H9 (cell line): Measurements from ENCODE around the gene NCOA1. TPM values are rescaled to one million over a fixed set of nuclear protein-coding genes. Genes with fewer than 3 reads are reported as not detected.
A peak's percentile ranks its signal among the peaks of the same experiment; 100 is the strongest.
"Not testable (repeated sequence)": the region's sequence is repeated elsewhere in the genome, so short reads cannot be mapped to it uniquely, and the experiment has no call there.

ENCODE experiments used
- DNase-seq: peaks from one replicate; pipeline ENCODE4 v3.0.0-alpha.2; 2017
- H2AFZ ChIP-seq: one replicate; pipeline ENCODE4 v1.6.1; 2013; ENCODE audit warnings: mild to moderate bottlenecking, low read length, control low read depth, moderate library complexity
- H2AK5ac ChIP-seq: 2 replicates; pipeline ENCODE4 v1.6.1; 2013; ENCODE audit warnings: low read length, control low read depth, mixed read lengths; ENCODE audit not compliant: insufficient read length
- H2BK120ac ChIP-seq: one replicate; pipeline ENCODE4 v1.6.1; 2013; ENCODE audit warnings: low read depth, mild to moderate bottlenecking, low read length, control low read depth, inconsistent platforms; ENCODE audit not compliant: poor library complexity, severe bottlenecking
- H2BK12ac ChIP-seq: 2 replicates; pipeline ENCODE4 v1.6.1; 2013; ENCODE audit warnings: low read length, control low read depth, mixed read lengths, low read depth; ENCODE audit not compliant: insufficient read length
- H2BK15ac ChIP-seq: 2 replicates; pipeline ENCODE4 v1.6.1; 2013; ENCODE audit warnings: low read depth, low read length, control low read depth
- H2BK20ac ChIP-seq: one replicate; pipeline ENCODE4 v1.6.1; 2013; ENCODE audit warnings: low read depth, mild to moderate bottlenecking, low read length, control low read depth, inconsistent platforms; ENCODE audit not compliant: poor library complexity, severe bottlenecking
- H2BK5ac ChIP-seq: 2 replicates; pipeline ENCODE4 v1.6.1; 2013; ENCODE audit warnings: low read length, control low read depth, mixed read lengths; ENCODE audit not compliant: insufficient read length
- H3K14ac ChIP-seq: 2 replicates; pipeline ENCODE4 v1.6.1; 2013; ENCODE audit warnings: low read length, control low read depth; ENCODE audit not compliant: insufficient read depth
- H3K18ac ChIP-seq: 2 replicates; pipeline ENCODE4 v1.6.1; 2013; ENCODE audit warnings: low read depth, mild to moderate bottlenecking, mixed read lengths, low read length, control low read depth; ENCODE audit not compliant: insufficient read length
- H3K23ac ChIP-seq: 2 replicates; pipeline ENCODE4 v1.6.1; 2013; ENCODE audit warnings: low read length, control low read depth, mixed read lengths, low read depth; ENCODE audit not compliant: insufficient read length
- H3K23me2 ChIP-seq: 2 replicates; pipeline ENCODE4 v1.6.1; 2013; ENCODE audit warnings: low read depth, mild to moderate bottlenecking, mixed read lengths, low read length, control low read depth; ENCODE audit not compliant: insufficient read length, poor library complexity, severe bottlenecking
- H3K27ac ChIP-seq: 2 replicates; pipeline ENCODE4 v1.5.1; 2013; ENCODE audit warnings: low read length, control low read depth, mixed read lengths, low read depth; ENCODE audit not compliant: insufficient read length
- H3K27me3 ChIP-seq: 2 replicates; pipeline ENCODE4 v1.6.1; 2013; ENCODE audit warnings: low read length, control low read depth, inconsistent platforms; ENCODE audit not compliant: insufficient read depth
- H3K4ac ChIP-seq: 2 replicates; pipeline ENCODE4 v1.6.1; 2013; ENCODE audit warnings: low read depth, mild to moderate bottlenecking, control low read depth, inconsistent platforms, low read length, moderate library complexity
- H3K4me1 ChIP-seq: 2 replicates; pipeline ENCODE4 v1.6.1; 2013; ENCODE audit warnings: low read length, control low read depth, inconsistent platforms; ENCODE audit not compliant: insufficient read depth
- H3K4me2 ChIP-seq: 2 replicates; pipeline ENCODE4 v1.6.1; 2013; ENCODE audit warnings: low read length, control low read depth, mixed read lengths; ENCODE audit not compliant: insufficient read length, insufficient read depth
- H3K56ac ChIP-seq: 2 replicates; pipeline ENCODE4 v1.6.1; 2013; ENCODE audit warnings: low read depth, mild to moderate bottlenecking, mixed read lengths, low read length, control low read depth; ENCODE audit not compliant: insufficient read length
- H3K79me1 ChIP-seq: 2 replicates; pipeline ENCODE4 v1.6.1; 2013; ENCODE audit warnings: low read depth, mild to moderate bottlenecking, moderate library complexity, low read length, control low read depth, inconsistent platforms; ENCODE audit not compliant: insufficient read depth, poor library complexity, severe bottlenecking
- H3K79me2 ChIP-seq: 2 replicates; pipeline ENCODE4 v1.6.1; 2013; ENCODE audit warnings: low read length, control low read depth, inconsistent platforms; ENCODE audit not compliant: insufficient read depth
- H3K9ac ChIP-seq: 2 replicates; pipeline ENCODE4 v1.6.1; 2013; ENCODE audit warnings: low read length, control low read depth, mixed read lengths; ENCODE audit not compliant: insufficient read length; ENCODE audit errors: extremely low read depth
- H3K9me3 ChIP-seq: one replicate; pipeline ENCODE4 v1.6.1; 2013; ENCODE audit warnings: low read depth, low read length, inconsistent platforms; ENCODE audit not compliant: control insufficient read depth
- H3T11ph ChIP-seq: one replicate; pipeline ENCODE4 v1.6.1; 2013; ENCODE audit warnings: mild to moderate bottlenecking, low read length, control low read depth, inconsistent platforms
- H4K20me1 ChIP-seq: one replicate; pipeline ENCODE4 v1.6.1; 2013; ENCODE audit not compliant: control insufficient read depth, insufficient read length, insufficient read depth
- H4K5ac ChIP-seq: 2 replicates; pipeline ENCODE4 v1.6.1; 2013; ENCODE audit warnings: low read depth, mild to moderate bottlenecking, mixed read lengths, low read length, control low read depth; ENCODE audit not compliant: insufficient read length
- H4K8ac ChIP-seq: replicated peaks from 2 replicates; pipeline ENCODE4 v1.6.1; 2013; ENCODE audit warnings: low read length, control low read depth, mixed read lengths, low read depth; ENCODE audit not compliant: insufficient read length
- H4K91ac ChIP-seq: 2 replicates; pipeline ENCODE4 v1.6.1; 2013; ENCODE audit warnings: low read depth, mild to moderate bottlenecking, moderate library complexity, mixed read lengths, low read length, control low read depth; ENCODE audit not compliant: insufficient read length
- H3K27ac Mint-ChIP-seq, 3 experiments: 2 replicates in 2 of 3; 3 replicates in 1 of 3; pipeline ENCODE4 v1.8.0; 2020 to 2021; ENCODE audit warnings: mixed read lengths in 3 of 3, mild to moderate bottlenecking in 1 of 3, moderate library complexity in 1 of 3
- H3K27me3 Mint-ChIP-seq: 2 replicates; pipeline ENCODE4 v1.8.0; 2021; ENCODE audit warnings: low read depth, mild to moderate bottlenecking, moderate library complexity, mixed read lengths
- H3K36me3 Mint-ChIP-seq, 3 experiments: 2 replicates in 2 of 3; 3 replicates in 1 of 3; pipeline ENCODE4 v1.8.0; 2020 to 2021; ENCODE audit warnings: low read depth in 3 of 3, mixed read lengths in 3 of 3; ENCODE audit not compliant: insufficient read depth in 1 of 3
- H3K4me1 Mint-ChIP-seq, 2 experiments: 2 replicates each; pipeline ENCODE4 v1.8.0; 2020; ENCODE audit warnings: mixed read lengths in 2 of 2
- H3K4me3 Mint-ChIP-seq, 2 experiments: 2 replicates in 1 of 2; 3 replicates in 1 of 2; pipeline ENCODE4 v1.8.0; 2020 to 2021; ENCODE audit warnings: mild to moderate bottlenecking in 2 of 2, mixed read lengths in 2 of 2, moderate library complexity in 1 of 2
- H3K9me3 Mint-ChIP-seq, 2 experiments: 2 replicates in 1 of 2; 3 replicates in 1 of 2; pipeline ENCODE4 v1.8.0; 2020; ENCODE audit warnings: mild to moderate bottlenecking in 2 of 2, mixed read lengths in 2 of 2, moderate library complexity in 1 of 2
- WGBS: extraction: QIAGEN DNeasy Blood & Tissue Kit; methylation state at CpG from one replicate; pipeline ENCODE4 v1.1.7; 2013; ENCODE audit warnings: missing lambda C conversion rate, low lambda C conversion rate, mixed read lengths; ENCODE audit not compliant: insufficient read length; ENCODE audit errors: extremely low coverage; 5-methylcytosine and 5-hydroxymethylcytosine counted together
- total RNA-seq: library from RNA; stranded (reverse); gene quantifications from 2 replicates; pipeline ENCODE4 v1.2.1, GENCODE V29; 2021
- TF ChIP-seq, protein P1 (sequence below): fragments of 200-600 bp; sonication (generic); conservative IDR thresholded peaks from 3 replicates; pipeline ENCODE4 v1.8.0; 2021; ENCODE audit warnings: antibody characterized with exemption, mild to moderate bottlenecking

The NCOA1 gene
- total RNA-seq, 1 experiment from 2014 or later = 14.8 TPM

DNA sequence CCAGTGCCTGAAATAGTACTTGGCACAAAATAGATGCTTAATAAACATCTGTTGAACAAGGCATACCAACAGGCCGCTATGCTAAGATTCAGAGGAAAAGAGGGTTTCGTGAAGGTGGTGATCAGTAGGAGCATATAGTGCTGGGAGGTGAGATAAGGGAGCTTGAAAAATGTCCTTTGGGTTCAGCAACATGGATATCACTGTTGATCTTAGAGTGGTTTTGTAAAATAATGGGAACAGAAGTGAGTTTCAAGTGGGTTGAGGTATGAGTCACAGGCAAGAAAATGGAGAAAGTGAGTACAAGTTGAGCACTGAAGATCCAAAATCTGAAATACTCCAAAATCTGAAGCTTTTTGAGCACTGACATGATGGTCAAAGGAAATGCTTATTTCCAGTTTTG, 306.6 kb downstream of the NCOA1 start:
- Histone ChIP-seq H3T11ph (no peak overlapping the region), H2BK20ac (no peak overlapping the region), H2BK12ac (no peak overlapping the region), H3K23me2 (peaks cover 10% of the 10 kb centered on the region), H3K14ac (no peak overlapping the region), H3K79me1 (peaks cover 3% of the 10 kb centered on the region), H3K4me1 (no peaks in the 10 kb centered on the region), H2BK5ac (no peak overlapping the region), H2BK15ac (no peak overlapping the region), H3K27me3 (no peaks in the 10 kb centered on the region), H4K8ac (no peak overlapping the region), H3K79me2 (peaks cover 41% of the 10 kb centered on the region; the same call in 1 of the 2 replicates), H4K5ac (no peak overlapping the region), H2AK5ac (no peak overlapping the region), H3K23ac (no peak overlapping the region), H3K9me3 (no peaks in the 10 kb centered on the region), H3K9ac (no peak overlapping the region), H4K20me1 (no peaks in the 10 kb centered on the region), H3K56ac (no peak overlapping the region), H2BK120ac (no peak overlapping the region), H4K91ac (no peak overlapping the region), H3K4me2 (no peak overlapping the region), H2AFZ (no peak overlapping the region), H3K18ac (no peak overlapping the region), H3K27ac (no peak overlapping the region), H3K4ac (no peak overlapping the region)
- TF ChIP-seq, protein P1, sequence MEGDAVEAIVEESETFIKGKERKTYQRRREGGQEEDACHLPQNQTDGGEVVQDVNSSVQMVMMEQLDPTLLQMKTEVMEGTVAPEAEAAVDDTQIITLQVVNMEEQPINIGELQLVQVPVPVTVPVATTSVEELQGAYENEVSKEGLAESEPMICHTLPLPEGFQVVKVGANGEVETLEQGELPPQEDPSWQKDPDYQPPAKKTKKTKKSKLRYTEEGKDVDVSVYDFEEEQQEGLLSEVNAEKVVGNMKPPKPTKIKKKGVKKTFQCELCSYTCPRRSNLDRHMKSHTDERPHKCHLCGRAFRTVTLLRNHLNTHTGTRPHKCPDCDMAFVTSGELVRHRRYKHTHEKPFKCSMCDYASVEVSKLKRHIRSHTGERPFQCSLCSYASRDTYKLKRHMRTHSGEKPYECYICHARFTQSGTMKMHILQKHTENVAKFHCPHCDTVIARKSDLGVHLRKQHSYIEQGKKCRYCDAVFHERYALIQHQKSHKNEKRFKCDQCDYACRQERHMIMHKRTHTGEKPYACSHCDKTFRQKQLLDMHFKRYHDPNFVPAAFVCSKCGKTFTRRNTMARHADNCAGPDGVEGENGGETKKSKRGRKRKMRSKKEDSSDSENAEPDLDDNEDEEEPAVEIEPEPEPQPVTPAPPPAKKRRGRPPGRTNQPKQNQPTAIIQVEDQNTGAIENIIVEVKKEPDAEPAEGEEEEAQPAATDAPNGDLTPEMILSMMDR = no peak
- Mint-ChIP-seq H3K36me3 (peaks cover 64 to 76% (median 64%) of the 10 kb centered on the region in 3 experiments), H3K4me1 (peaks cover 15 to 19% of the 10 kb centered on the region in 2 experiments), H3K4me3 (no peak overlapping the region), H3K27me3 (no peaks in the 10 kb centered on the region), H3K9me3 (peaks cover 13 to 21% of the 10 kb centered on the region in 2 experiments), H3K27ac (0 out of 7 replicates have a peak overlapping the region, but pooled peaks of 1 of the 3 experiments have one; percentile 13)
- DNase-seq = no peak
- WGBS = no CpG with 5 or more reads among the region's 2 CpGs

DNA sequence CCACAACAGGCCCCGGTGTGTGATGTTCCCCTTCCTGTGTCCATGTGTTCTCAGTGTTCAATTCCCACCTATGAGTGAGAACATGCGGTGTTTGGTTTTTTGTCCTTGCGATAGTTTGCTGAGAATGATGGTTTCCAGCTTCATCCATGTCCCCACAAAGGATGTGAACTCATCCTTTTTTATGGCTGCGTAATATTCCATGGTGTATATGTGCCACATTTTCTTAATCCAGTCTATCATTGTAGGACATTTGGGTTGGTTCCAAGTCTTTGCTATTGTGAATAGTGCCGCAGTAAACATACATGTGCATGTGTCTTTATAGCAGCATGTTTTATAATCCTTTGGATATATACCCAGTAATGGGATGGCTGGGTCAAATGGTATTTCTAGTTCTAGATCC, 309.4 kb downstream of the NCOA1 start:
- H3K79me2 ChIP-seq = peaks cover 25% of the 10 kb centered on the region; the same call in 1 of the 2 replicates
- peaks cover 83 to 93% (median 87%) of the 10 kb centered on the region in 3 experiments for H3K36me3 Mint-ChIP-seq
- not testable (repeated sequence) for H2AFZ ChIP-seq

More for the DNA sequence above, 309.4 kb downstream of the NCOA1 start:
- H3K9me3 ChIP-seq, H3K4me3 Mint-ChIP-seq, H2BK120ac ChIP-seq, DNase-seq, H3K27ac ChIP-seq, H3K4ac ChIP-seq, H3K18ac ChIP-seq, H4K20me1 ChIP-seq, H3K9ac ChIP-seq, H2BK15ac ChIP-seq, H3K14ac ChIP-seq, H3K4me1 Mint-ChIP-seq, H2BK12ac ChIP-seq, H3K27ac Mint-ChIP-seq, H3K4me2 ChIP-seq, H4K5ac ChIP-seq, H3K27me3 Mint-ChIP-seq, H2AK5ac ChIP-seq, H2BK5ac ChIP-seq, H3K23me2 ChIP-seq, H3T11ph ChIP-seq, H3K4me1 ChIP-seq, H3K56ac ChIP-seq, H3K23ac ChIP-seq, H4K91ac ChIP-seq, H2BK20ac ChIP-seq, H4K8ac ChIP-seq, H3K27me3 ChIP-seq, H3K79me1 ChIP-seq: not testable (repeated sequence)
- WGBS = no CpG with 5 or more reads among the region's 5 CpGs
- H3K9me3 Mint-ChIP-seq = peaks cover 33 to 42% of the 10 kb centered on the region in 2 experiments
